K562 (cell line): ENCODE data around the gene UBE2L3. TPM values are rescaled to one million over a fixed set of nuclear protein-coding genes. Genes with fewer than 3 reads are reported as not detected.

Experiments used
- ATAC-seq: fragments of 200-7000 bp; cut with Tn5 transposase; 3 replicates; pipeline ENCODE4 v1.9.1; 2020; ENCODE audit warnings: moderate library complexity
- BruUV-seq: library from RNA; stranded (reverse); fragments of 400-500 nt; replicated peaks from 2 replicates; lab custom pipeline; 2021; lab: Mats Ljungman, UMichigan
- CTCF ChIA-PET: fragments of 300-600 bp; formaldehyde crosslinking; extraction: SDS; loops from one replicate; lab custom pipeline; 2021; ENCODE audit warnings: low intra/inter-chr PET ratio; lab: Yijun Ruan, JAX
- POLR2A ChIA-PET: fragments of 300-600, 350-650 bp; sonication (Branson Sonifier 250); formaldehyde crosslinking; extraction: SDS; loops from one replicate; lab custom pipeline; 2021; ENCODE audit warnings: antibody characterized with exemption, inconsistent platforms; lab: Yijun Ruan, JAX
- DNase-seq, 4 experiments: peaks; one replicate each; pipeline versions ENCODE4 v3.0.0 to v3.0.0-alpha.2; 2011 to 2018; ENCODE audit warnings: low spot score in 3 of 4, mixed read lengths in 3 of 4; ENCODE audit errors: extremely low read depth in 1 of 4
- FAIRE-seq: peaks from 2 replicates; lab custom pipeline; 2011; peaks lifted over from hg19 to GRCh38; lab: Jason Lieb, UNC
- H2AFZ ChIP-seq: 2 replicates; pipeline ENCODE4 v1.6.0; 2011; ENCODE audit warnings: low read depth, low read length, control low read depth, inconsistent platforms
- H3K27ac ChIP-seq: fragments of 200-600 bp; 3 replicates; pipeline ENCODE4 v1.8.0; 2011; ENCODE audit warnings: low read depth, mild to moderate bottlenecking, control low read depth, inconsistent platforms, low read length, moderate library complexity, mixed read lengths; ENCODE audit errors: extremely low read depth
- H3K27me3 ChIP-seq, 2 experiments: fragments of 300-600 bp in 1 of 2; 2 replicates in 1 of 2; 3 replicates in 1 of 2; pipeline versions ENCODE4 v1.6.0 to v1.8.0; 2011; ENCODE audit warnings: inconsistent platforms in 2 of 2, low read length in 2 of 2, mild to moderate bottlenecking in 1 of 2, mixed read lengths in 1 of 2, moderate library complexity in 1 of 2; ENCODE audit not compliant: control insufficient read depth in 2 of 2, insufficient read depth in 2 of 2
- H3K36me3 ChIP-seq: fragments of 300-600 bp; 3 replicates; pipeline ENCODE4 v1.8.0; 2011; ENCODE audit warnings: mild to moderate bottlenecking, low read length, inconsistent platforms; ENCODE audit not compliant: control insufficient read depth, insufficient read depth
- H3K4me1 ChIP-seq, 2 experiments: fragments of 200-600 bp in 1 of 2; replicated peaks in 1 of 2; 2 replicates in 1 of 2; 3 replicates in 1 of 2; pipeline versions ENCODE4 v1.5.1 to v1.8.0; 2011; ENCODE audit warnings: inconsistent platforms in 2 of 2, low read length in 2 of 2, mild to moderate bottlenecking in 1 of 2, mixed read lengths in 1 of 2, moderate library complexity in 1 of 2; ENCODE audit not compliant: control insufficient read depth in 2 of 2, insufficient read depth in 2 of 2
- H3K4me2 ChIP-seq: 2 replicates; pipeline ENCODE4 v1.6.1; 2011; ENCODE audit warnings: low read length, control low read depth, inconsistent platforms, mixed read lengths; ENCODE audit not compliant: insufficient read depth
- H3K4me3 ChIP-seq: fragments of 200-600 bp; sonication (generic), shearing (Covaris generic); 2 replicates; pipeline ENCODE4 v1.5.1; 2016; ENCODE audit warnings: control low read depth, inconsistent platforms
- H3K79me2 ChIP-seq: fragments of 200-600 bp; 3 replicates; pipeline ENCODE4 v1.8.0; 2011; ENCODE audit warnings: low read length, inconsistent platforms; ENCODE audit not compliant: control insufficient read depth, insufficient read depth
- H3K9ac ChIP-seq, 2 experiments: 2 replicates each; pipeline versions ENCODE4 v1.6.0 to v1.6.1; 2011; ENCODE audit warnings: low read depth in 2 of 2, low read length in 2 of 2, control low read depth in 1 of 2, inconsistent platforms in 1 of 2, mild to moderate bottlenecking in 1 of 2, mixed read lengths in 1 of 2; ENCODE audit not compliant: insufficient read depth in 1 of 2
- H3K9me1 ChIP-seq: one replicate; pipeline ENCODE4 v1.6.0; 2011; ENCODE audit warnings: inconsistent platforms, mild to moderate bottlenecking, low read length, moderate library complexity; ENCODE audit not compliant: control insufficient read depth, insufficient read depth
- H3K9me3 ChIP-seq: replicated peaks from 2 replicates; pipeline ENCODE4 v1.5.1; 2011; ENCODE audit warnings: low read depth, low read length, inconsistent platforms; ENCODE audit not compliant: control insufficient read depth, insufficient read depth
- H4K20me1 ChIP-seq: replicated peaks from 2 replicates; pipeline ENCODE4 v1.6.1; 2011; ENCODE audit warnings: low read length, inconsistent platforms, mixed read lengths; ENCODE audit not compliant: control insufficient read depth, insufficient read depth
- ARID3A ChIP-seq: IDR thresholded peaks from 2 replicates; pipeline ENCODE4 v1.6.1; 2012; ENCODE audit warnings: low read depth, low read length, improper control_type of control experiment, borderline replicate concordance
- HDAC6 ChIP-seq: IDR thresholded peaks from 2 replicates; pipeline ENCODE4 v1.6.1; 2012; ENCODE audit warnings: low read depth, mild to moderate bottlenecking, control low read depth, inconsistent platforms, low read length, moderate library complexity
- RAD21 ChIP-seq, 2 experiments: fragments of 250-450 bp in 1 of 2; fragments of 450-650 bp in 1 of 2; sonication (Bioruptor Pico) in 1 of 2; formaldehyde crosslinking in 1 of 2; IDR thresholded peaks in 1 of 2; conservative IDR thresholded peaks in 1 of 2; 2 replicates each; pipeline versions ENCODE4 v1.4.0 to v1.8.0; 2020 to 2022; ENCODE audit warnings: mild to moderate bottlenecking in 2 of 2, moderate library complexity in 1 of 2
- RBM25 ChIP-seq: fragments of 200-400 bp; formaldehyde crosslinking; IDR thresholded peaks from 2 replicates; pipeline ENCODE4 v1.6.1; 2018; ENCODE audit warnings: low read length, low read depth, moderate library complexity; ENCODE audit not compliant: severe bottlenecking
- SRF ChIP-seq, 2 experiments: fragments of 250-450, 450-650 bp in 1 of 2; sonication (Bioruptor Pico) in 1 of 2; sonication (generic) in 1 of 2; formaldehyde crosslinking; IDR thresholded peaks; 2 replicates each; pipeline versions ENCODE4 v1.5.0 to v1.5.1; 2020 to 2022; ENCODE audit warnings: mild to moderate bottlenecking in 1 of 2, missing genetic modification reagents in 1 of 2
- STAT6 ChIP-seq: sonication (generic); formaldehyde crosslinking; IDR thresholded peaks from 2 replicates; pipeline ENCODE4 v1.8.1; 2023; ENCODE audit warnings: mild to moderate bottlenecking, missing genetic modification reagents
- YBX1 ChIP-seq: fragments of 450-650 bp; IDR thresholded peaks from 2 replicates; pipeline ENCODE4 v1.7.1; 2016; ENCODE audit warnings: mild to moderate bottlenecking
- ZBTB26 ChIP-seq: fragments of 450-650 bp; formaldehyde crosslinking; IDR thresholded peaks from 2 replicates; pipeline ENCODE4 v1.4.0; 2022; ENCODE audit warnings: missing genetic modification characterization
- WGBS: fragments of 100-300 bp; shearing (Covaris generic); methylation state at CpG from one replicate; pipeline ENCODE4 v1.1.6; 2016; ENCODE audit warnings: low coverage, mixed read lengths; ENCODE audit not compliant: insufficient coverage; ENCODE audit errors: missing lambda C conversion rate; 5-methylcytosine and 5-hydroxymethylcytosine counted together
- in situ Hi-C: fragments of 300-500 bp; cut with MboI; formaldehyde crosslinking; loops from 4 replicates; pipeline ENCODE4 v1.15.0; 2018; ENCODE audit warnings: inconsistent platforms, mixed read lengths
- intact Hi-C: fragments of 100-400 bp; cut with micrococcal nuclease; formaldehyde crosslinking; loops from 2 replicates; pipeline ENCODE4 v1.14.2; 2022
- polyA plus RNA-seq, 8 experiments: library from polyadenylated mRNA; depleted of rRNA in 4 of 8; stranded (reverse) in 5 of 8; unstranded in 3 of 8; fragments of >200 nt; fragmentation: Nextera tagmentation in 2 of 8; fragmentation: Illumina TruSeq in 1 of 8; extraction: Ambion mirVana in 2 of 8; extraction: Trizol in 1 of 8; gene quantifications; 2 replicates each; pipeline versions ENCODE4 v1.2.1 to v1.2.3, GENCODE V29; 2011 to 2014; ENCODE audit warnings: inconsistent platforms in 1 of 8, missing spikeins in 1 of 8
- total RNA-seq, 7 experiments: library from RNA; depleted of rRNA in 6 of 7; stranded (reverse); fragments of >200 nt in 6 of 7; fragmentation: Illumina TruSeq in 2 of 7; extraction: Trizol in 2 of 7; gene quantifications; 2 replicates each; pipeline versions ENCODE4 v1.2.1 to v1.2.3, GENCODE V29; 2011 to 2021; ENCODE audit warnings: low replicate concordance in 1 of 7
- TF ChIP-seq, protein P1 (sequence below): fragments of 250-450 bp; sonication (Bioruptor Pico); IDR thresholded peaks from 2 replicates; pipeline ENCODE4 v1.4.0; 2020

Gene UBE2L3
- total and polyA plus RNA-seq, 9 of the 15 experiments (the other 6 are each of a cell fraction or from before 2014, with no cell fraction given): 215 to 625 (median 285) TPM

DNA sequence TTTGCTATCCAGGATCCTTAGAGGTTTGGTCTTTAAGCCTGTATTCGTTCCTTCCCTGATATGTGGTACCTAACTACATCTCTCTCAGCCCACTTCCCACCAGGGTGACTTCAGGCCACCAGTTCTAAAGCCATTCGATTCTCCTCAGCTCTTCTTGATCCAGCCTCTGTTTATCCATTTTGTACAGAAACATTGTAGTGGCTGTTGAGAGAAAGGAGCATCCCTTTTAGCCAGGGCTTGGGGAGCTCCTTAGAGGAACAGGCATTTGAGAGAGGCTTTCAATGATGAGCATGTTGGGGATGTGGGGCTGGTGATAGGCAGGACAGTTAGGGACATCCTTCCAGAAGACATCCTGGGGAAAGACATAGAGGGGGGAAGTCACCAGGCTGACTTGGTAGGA lies 17.9 kb downstream of the UBE2L3 start (continued):
- TF ChIP-seq HDAC6: peak; percentile 74; the same call in 1 of the 2 replicates
- TF ChIP-seq STAT6 (CRISPR knock-in tag): 0 out of 2 replicates have a peak, but pooled peaks have one; percentile 23

- Histone ChIP-seq H3K27ac (peak overlapping the region; percentile 7), H3K4me1 (peaks cover 34 to 38% of the 10 kb centered on the region in 2 experiments), H3K27me3 (no peaks in the 10 kb centered on the region; a peak in 1 of 5 replicates), H2AFZ (no peak overlapping the region), H4K20me1 (peaks cover 73% of the 10 kb centered on the region), H3K36me3 (peaks cover 76% of the 10 kb centered on the region), H3K9ac (peak overlapping the region in 1 of 2 experiments; percentile 43; a peak in 1 of 4 replicates), H3K9me1 (peaks cover 31% of the 10 kb centered on the region), H3K9me3 (no peaks in the 10 kb centered on the region), H3K4me3 (no peak overlapping the region), H3K79me2 (peaks cover 95% of the 10 kb centered on the region), H3K4me2 (peak overlapping the region; percentile 43)
- FAIRE-seq: peak; percentile 87
- DNase-seq: peak in 3 of 4 experiments; percentile 74 to 96 (median 93)
- CTCF ChIA-PET: interaction anchor here (0.6 to 1.2 kb wide), 2 partner anchors 54 to 56 kb away, joined by 4 to 5 read pairs; partner anchors contain the start of gene SDF2L1
- ATAC-seq: peak; percentile 71
- 18% methylated on average over 4 of the region's 4 CpGs for WGBS
- BruUV-seq: no TSS peak
- intact Hi-C loops: loop anchor here (2.0 kb wide), 4 partner anchors 17 to 55 kb away; partner anchors contain the start of gene SDF2L1
- POLR2A ChIA-PET: interaction anchor here (0.7 to 76.8 kb wide), 8 partner anchors 18 to 78 kb away, joined by 3 to 4622 read pairs (median 4); partner anchors contain the start of genes CCDC116, PPIL2, SDF2L1 and YDJC
- in situ Hi-C loops: no loop called here
- peak in 1 of 2 experiments; percentile 41; a peak in 1 of 4 replicates for TF ChIP-seq SRF (CRISPR knock-in tag; IDR thresholded peaks at IDR 0.05)
- peak; percentile 34 to 46 for TF ChIP-seq RAD21 (CRISPR knock-in tag; conservative IDR thresholded peaks at IDR 0.05 in 1 of 2, IDR thresholded peaks at IDR 0.05 in 1 of 2)
- TF ChIP-seq YBX1: no peak
- TF ChIP-seq ARID3A: peak; percentile 94; the same call in 1 of the 2 replicates
- peak; percentile 6 for TF ChIP-seq ZBTB26 (CRISPR knock-in tag)
- TF ChIP-seq RBM25: no peak
- TF ChIP-seq, protein P1, sequence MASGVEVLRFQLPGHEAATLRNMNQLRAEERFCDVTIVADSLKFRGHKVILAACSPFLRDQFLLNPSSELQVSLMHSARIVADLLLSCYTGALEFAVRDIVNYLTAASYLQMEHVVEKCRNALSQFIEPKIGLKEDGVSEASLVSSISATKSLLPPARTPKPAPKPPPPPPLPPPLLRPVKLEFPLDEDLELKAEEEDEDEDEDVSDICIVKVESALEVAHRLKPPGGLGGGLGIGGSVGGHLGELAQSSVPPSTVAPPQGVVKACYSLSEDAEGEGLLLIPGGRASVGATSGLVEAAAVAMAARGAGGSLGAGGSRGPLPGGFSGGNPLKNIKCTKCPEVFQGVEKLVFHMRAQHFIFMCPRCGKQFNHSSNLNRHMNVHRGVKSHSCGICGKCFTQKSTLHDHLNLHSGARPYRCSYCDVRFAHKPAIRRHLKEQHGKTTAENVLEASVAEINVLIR (CRISPR knock-in tag): peak; percentile 21; the same call in 1 of the 2 replicates
Measured at GRCh38 chr22:21587803-21588611, 20.5 kb downstream of the UBE2L3 start.
